Transverse colon (tissue), 4 donors: ENCODE results near the gene MAN1C1.

ENCODE experiments used
- CTCF ChIP-seq, 5 experiments: fragments of 200-600 bp in 3 of 5; fragments of 450-650 bp in 2 of 5; sonication (generic) in 3 of 5; IDR thresholded peaks; 1 replicate in 2 of 5; 2 replicates in 3 of 5; pipeline ENCODE4 v1.5.1; 2016 to 2017; ENCODE audit warnings: antibody characterized with exemption in 5 of 5, inconsistent platforms in 3 of 5, mild to moderate bottlenecking in 2 of 5, moderate library complexity in 1 of 5
- EP300 ChIP-seq: sonication (generic); formaldehyde crosslinking; IDR thresholded peaks from one replicate; pipeline ENCODE4 v1.6.1; 2017; ENCODE audit warnings: antibody characterized with exemption, low read depth
- POLR2A ChIP-seq: fragments of 450-650 bp; IDR thresholded peaks from one replicate; pipeline ENCODE4 v1.6.1; 2016; ENCODE audit warnings: antibody characterized with exemption, mild to moderate bottlenecking, moderate library complexity
- POLR2AphosphoS5 ChIP-seq, 3 donors: sonication (generic); formaldehyde crosslinking; IDR thresholded peaks; one replicate each; pipeline ENCODE4 v1.6.1; 2016; ENCODE audit warnings: antibody characterized with exemption in 3 of 3

DNA sequence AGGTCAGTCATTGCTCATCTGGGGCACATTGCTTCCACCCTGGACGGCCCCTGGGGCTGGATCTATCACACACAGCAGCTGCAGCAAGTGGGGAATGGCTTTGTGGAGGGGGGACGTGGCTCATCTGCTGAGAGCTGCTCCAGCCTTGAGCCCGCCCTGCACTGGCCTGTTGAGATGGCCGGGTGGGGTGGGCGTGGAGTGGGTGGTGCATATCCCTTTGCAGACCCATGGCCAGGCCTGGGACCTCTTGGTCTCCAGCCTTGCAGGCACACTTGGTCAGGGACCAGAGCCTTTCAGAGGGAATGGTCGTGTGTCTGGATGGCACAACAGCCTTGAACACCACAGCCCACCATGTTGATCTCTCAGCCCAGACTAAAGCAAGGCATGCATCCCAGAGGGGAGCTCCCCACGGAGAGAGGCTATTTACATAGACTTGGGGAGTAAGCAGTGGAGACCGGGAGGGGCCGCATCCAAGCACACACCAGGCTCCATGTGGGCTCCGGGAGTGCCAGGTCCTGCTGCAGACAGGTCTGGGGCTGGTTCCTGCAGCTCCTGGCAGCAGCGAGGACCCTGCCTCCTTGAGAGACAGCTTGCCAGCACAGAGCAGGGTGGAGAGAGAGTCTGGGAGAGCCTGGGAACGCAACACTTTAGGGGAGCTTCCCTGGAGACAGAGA, 130.6 kb downstream of the MAN1C1 start:
- TF ChIP-seq CTCF (IDR thresholded peaks at IDR 0.05) (no peak), POLR2A (no peak), POLR2AphosphoS5 (IDR thresholded peaks at IDR 0.05) (no peak), EP300 (no peak)
